Raji (cell line): ENCODE data around the gene A2M.

Experiments
- POLR2A ChIP-seq: IDR thresholded peaks from 2 replicates; pipeline ENCODE4 v1.6.1; 2011; ENCODE audit warnings: low read depth, low read length, control low read depth; ENCODE audit not compliant: insufficient read depth

The A2M gene

GRCh38 chr12:9091891-9092598, 23.7 kb downstream of the A2M start:
- no peak for TF ChIP-seq POLR2A

GRCh38 chr12:9090220-9090619, 25.5 kb downstream of the A2M start:
- TF ChIP-seq POLR2A: no peak

- no peak for TF ChIP-seq POLR2A
Measured at GRCh38 chr12:9087087-9087835, 28.5 kb downstream of the A2M start.

GRCh38 chr12:9086087-9086486, 29.6 kb downstream of the A2M start:
- TF ChIP-seq POLR2A: no peak

GRCh38 chr12:9084417-9084816, 31.3 kb downstream of the A2M start:
- no peak for TF ChIP-seq POLR2A

- TF ChIP-seq POLR2A: no peak
Measured at GRCh38 chr12:9083793-9084192, 31.9 kb downstream of the A2M start.

GRCh38 chr12:9081667-9082427, 33.9 kb downstream of the A2M start:
- TF ChIP-seq POLR2A: no peak

GRCh38 chr12:9079883-9080675, 35.6 kb downstream of the A2M start:
- TF ChIP-seq POLR2A: no peak

- TF ChIP-seq POLR2A: no peak
Measured at GRCh38 chr12:9079082-9079481, 36.6 kb downstream of the A2M start.

GRCh38 chr12:9077152-9078031, 38.3 kb downstream of the A2M start:
- no peak for TF ChIP-seq POLR2A

GRCh38 chr12:9076733-9077132, 39.0 kb downstream of the A2M start:
- TF ChIP-seq POLR2A: no peak

GRCh38 chr12:9075138-9075535, 40.6 kb downstream of the A2M start:
- TF ChIP-seq POLR2A: no peak

- TF ChIP-seq POLR2A: no peak
Measured at GRCh38 chr12:9074484-9075137, 41.1 kb downstream of the A2M start.

- TF ChIP-seq POLR2A: no peak
Measured at GRCh38 chr12:9073076-9073475, 42.6 kb downstream of the A2M start.
